ENCODE results near the gene TCERG1L. TPM values are rescaled to one million over a fixed set of nuclear protein-coding genes. Genes with fewer than 3 reads are reported as not detected.

The TCERG1L gene
- total RNA-seq, 1 donor from 2014 or later = 3.5 TPM

DNA sequence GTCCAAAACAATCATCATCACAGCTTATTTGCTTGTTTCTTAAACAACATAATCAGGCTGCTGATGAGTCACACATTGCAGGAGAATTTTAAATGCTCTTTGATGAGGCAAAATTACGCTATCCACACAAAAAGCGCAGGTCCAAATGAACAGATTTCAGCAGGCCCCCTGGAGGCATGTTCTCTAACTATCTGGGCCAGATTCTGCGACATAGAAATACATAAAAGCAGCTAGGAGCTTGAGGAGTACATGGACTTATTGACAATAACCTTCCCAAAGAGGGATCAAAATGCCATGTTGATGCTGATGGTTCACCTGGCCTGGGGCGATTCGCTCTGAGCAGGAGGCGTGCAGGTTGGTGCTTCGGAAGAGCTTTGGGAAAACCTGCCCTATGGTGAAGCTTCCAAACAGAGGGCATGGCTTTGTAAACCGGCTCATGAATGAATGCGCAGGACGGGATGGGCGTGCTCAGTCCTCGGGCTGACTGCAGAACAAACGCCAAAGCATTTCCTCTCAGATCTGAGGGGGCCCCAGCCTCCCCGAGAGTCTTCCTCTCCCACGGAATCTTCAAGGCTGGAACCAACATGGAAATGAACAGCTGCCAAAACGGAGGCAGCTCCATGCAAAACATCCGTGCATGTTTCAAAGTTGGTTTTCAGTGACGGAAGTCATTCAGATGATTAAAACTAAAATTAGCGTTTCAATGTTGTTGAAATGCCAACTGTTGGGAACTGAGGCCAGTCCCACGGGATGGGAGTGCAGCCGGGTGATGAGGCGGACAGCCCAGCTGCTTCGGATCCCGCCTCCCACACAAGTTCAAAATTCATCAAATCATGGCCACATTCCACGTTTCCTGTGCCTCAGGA, 179.6 kb downstream of the TCERG1L start:
- Histone ChIP-seq H3K4me2 (ENCODE audit: low read length) (no peak overlapping the region), H2AFZ (ENCODE audit: low read depth, low read length) (no peak overlapping the region), H3K4me3 (ENCODE audit: insufficient read depth, low read depth, low read length) (no peak overlapping the region), H3K27me3 (ENCODE audit: insufficient read depth, low read length) (no peaks in the 10 kb centered on the region), H3K36me3 (ENCODE audit: insufficient read depth, low read length) (no peaks in the 10 kb centered on the region), H3K9me3 (ENCODE audit: insufficient read depth, low read depth, low read length) (peaks cover 6% of the 10 kb centered on the region), H3K27ac (ENCODE audit: low read depth, low read length) (no peak overlapping the region), H3K4me1 (ENCODE audit: insufficient read depth, low read length) (no peaks in the 10 kb centered on the region), H4K20me1 (ENCODE audit: insufficient read depth, low read length) (no peaks in the 10 kb centered on the region), H3K79me2 (ENCODE audit: insufficient read depth, low read length) (no peaks in the 10 kb centered on the region), H3K9ac (ENCODE audit: low read length) (no peak overlapping the region)
- no peak overlapping the region for H3K27ac Mint-ChIP-seq (ENCODE audit: unreplicated experiment)
- DNase-seq (ENCODE audit: low read depth) (no peak), FAIRE-seq (no peak)
- H3K4me3 Mint-ChIP-seq (ENCODE audit: unreplicated experiment) = no peak overlapping the region
- peaks cover 2% of the 10 kb centered on the region for H3K36me3 Mint-ChIP-seq (ENCODE audit: low read depth, unreplicated experiment)
- peaks cover 3% of the 10 kb centered on the region for H3K27me3 Mint-ChIP-seq (ENCODE audit: low read depth, unreplicated experiment)
- H3K4me1 Mint-ChIP-seq (ENCODE audit: low read depth, unreplicated experiment) = peaks cover 2% of the 10 kb centered on the region
- peaks cover 11% of the 10 kb centered on the region for H3K9me3 Mint-ChIP-seq (ENCODE audit: unreplicated experiment)
- TF ChIP-seq EZH2 (IDR thresholded peaks at IDR 0.05; ENCODE audit: insufficient read depth, low read length) = no peak
- TF ChIP-seq, protein P1, sequence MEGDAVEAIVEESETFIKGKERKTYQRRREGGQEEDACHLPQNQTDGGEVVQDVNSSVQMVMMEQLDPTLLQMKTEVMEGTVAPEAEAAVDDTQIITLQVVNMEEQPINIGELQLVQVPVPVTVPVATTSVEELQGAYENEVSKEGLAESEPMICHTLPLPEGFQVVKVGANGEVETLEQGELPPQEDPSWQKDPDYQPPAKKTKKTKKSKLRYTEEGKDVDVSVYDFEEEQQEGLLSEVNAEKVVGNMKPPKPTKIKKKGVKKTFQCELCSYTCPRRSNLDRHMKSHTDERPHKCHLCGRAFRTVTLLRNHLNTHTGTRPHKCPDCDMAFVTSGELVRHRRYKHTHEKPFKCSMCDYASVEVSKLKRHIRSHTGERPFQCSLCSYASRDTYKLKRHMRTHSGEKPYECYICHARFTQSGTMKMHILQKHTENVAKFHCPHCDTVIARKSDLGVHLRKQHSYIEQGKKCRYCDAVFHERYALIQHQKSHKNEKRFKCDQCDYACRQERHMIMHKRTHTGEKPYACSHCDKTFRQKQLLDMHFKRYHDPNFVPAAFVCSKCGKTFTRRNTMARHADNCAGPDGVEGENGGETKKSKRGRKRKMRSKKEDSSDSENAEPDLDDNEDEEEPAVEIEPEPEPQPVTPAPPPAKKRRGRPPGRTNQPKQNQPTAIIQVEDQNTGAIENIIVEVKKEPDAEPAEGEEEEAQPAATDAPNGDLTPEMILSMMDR (IDR thresholded peaks at IDR 0.05; ENCODE audit: insufficient read depth, low read depth, low read length) = no peak

DNA sequence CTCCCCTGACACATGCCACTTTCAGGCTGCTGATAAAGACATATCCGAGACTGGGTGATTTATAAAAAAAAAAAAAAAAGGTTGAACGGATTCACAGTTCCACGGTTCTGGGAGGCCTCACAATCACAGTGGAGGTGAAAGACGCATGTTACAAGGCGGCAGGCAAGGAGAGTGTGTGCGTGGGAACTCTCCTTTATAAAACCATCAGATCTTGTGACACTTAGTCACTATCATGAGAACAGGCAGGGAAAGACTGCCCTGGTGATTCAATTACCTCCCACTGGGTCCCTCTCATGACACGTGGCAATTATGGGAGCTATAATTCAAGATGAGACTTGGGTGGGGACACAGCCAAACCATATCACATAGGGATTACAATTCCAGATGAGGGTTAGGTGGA, 181.5 kb downstream of the TCERG1L start:
- Histone ChIP-seq H3K27ac (ENCODE audit: low read depth, low read length) (no peak overlapping the region), H3K9ac (ENCODE audit: low read length) (no peak overlapping the region), H3K36me3 (ENCODE audit: insufficient read depth, low read length) (no peaks in the 10 kb centered on the region), H3K9me3 (ENCODE audit: insufficient read depth, low read depth, low read length) (peaks cover 9% of the 10 kb centered on the region), H3K4me3 (ENCODE audit: insufficient read depth, low read depth, low read length) (no peak overlapping the region), H3K4me1 (ENCODE audit: insufficient read depth, low read length) (no peaks in the 10 kb centered on the region), H2AFZ (ENCODE audit: low read depth, low read length) (no peak overlapping the region), H3K27me3 (ENCODE audit: insufficient read depth, low read length) (no peaks in the 10 kb centered on the region), H3K4me2 (ENCODE audit: low read length) (no peak overlapping the region), H3K79me2 (ENCODE audit: insufficient read depth, low read length) (no peaks in the 10 kb centered on the region), H4K20me1 (ENCODE audit: insufficient read depth, low read length) (no peaks in the 10 kb centered on the region)
- Mint-ChIP-seq H3K27ac (ENCODE audit: unreplicated experiment) (no peak overlapping the region), H3K36me3 (ENCODE audit: low read depth, unreplicated experiment) (peaks cover 2% of the 10 kb centered on the region), H3K9me3 (ENCODE audit: unreplicated experiment) (peaks cover 11% of the 10 kb centered on the region), H3K27me3 (ENCODE audit: low read depth, unreplicated experiment) (peaks cover 3% of the 10 kb centered on the region), H3K4me3 (ENCODE audit: unreplicated experiment) (no peak overlapping the region), H3K4me1 (ENCODE audit: low read depth, unreplicated experiment) (peaks cover 4% of the 10 kb centered on the region)
- TF ChIP-seq EZH2 (IDR thresholded peaks at IDR 0.05; ENCODE audit: insufficient read depth, low read length) = no peak
- TF ChIP-seq, protein P1 (IDR thresholded peaks at IDR 0.05; ENCODE audit: insufficient read depth, low read depth, low read length) = no peak
- DNase-seq (ENCODE audit: low read depth) = no peak
- no peak for FAIRE-seq

DNA sequence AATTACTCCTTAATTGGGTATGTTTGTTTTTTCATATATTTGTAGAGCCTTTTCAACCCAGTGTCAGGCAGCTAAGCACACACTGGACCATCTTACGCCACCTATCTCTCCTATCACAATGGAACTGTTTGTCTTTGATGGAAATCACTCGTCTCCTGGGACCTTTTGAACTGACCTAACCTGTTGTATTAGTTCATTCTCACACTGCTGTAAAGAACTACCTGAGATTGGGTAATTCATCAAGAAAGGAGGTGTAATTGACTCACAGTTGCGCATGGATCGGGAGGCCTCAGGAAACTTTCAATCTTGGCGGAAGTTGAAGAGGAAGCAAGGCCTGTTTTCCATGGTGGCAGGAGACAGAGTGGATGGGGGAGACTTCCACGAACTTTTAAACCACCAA, 182.0 kb downstream of the TCERG1L start:
- peaks cover 13% of the 10 kb centered on the region for H3K9me3 Mint-ChIP-seq (ENCODE audit: unreplicated experiment)
- no peak overlapping the region for H3K27ac Mint-ChIP-seq (ENCODE audit: unreplicated experiment)
- no peak overlapping the region for H3K4me3 Mint-ChIP-seq (ENCODE audit: unreplicated experiment)

More for the DNA sequence above, 182.0 kb downstream of the TCERG1L start:
- DNase-seq (ENCODE audit: low read depth) (no peak), FAIRE-seq (no peak)
- Histone ChIP-seq H3K4me1 (ENCODE audit: insufficient read depth, low read length) (no peaks in the 10 kb centered on the region), H3K36me3 (ENCODE audit: insufficient read depth, low read length) (no peaks in the 10 kb centered on the region), H3K4me3 (ENCODE audit: insufficient read depth, low read depth, low read length) (no peak overlapping the region), H3K27ac (ENCODE audit: low read depth, low read length) (no peak overlapping the region), H4K20me1 (ENCODE audit: insufficient read depth, low read length) (no peaks in the 10 kb centered on the region), H2AFZ (ENCODE audit: low read depth, low read length) (no peak overlapping the region), H3K9ac (ENCODE audit: low read length) (no peak overlapping the region), H3K4me2 (ENCODE audit: low read length) (no peak overlapping the region), H3K27me3 (ENCODE audit: insufficient read depth, low read length) (no peaks in the 10 kb centered on the region), H3K9me3 (ENCODE audit: insufficient read depth, low read depth, low read length) (peaks cover 9% of the 10 kb centered on the region), H3K79me2 (ENCODE audit: insufficient read depth, low read length) (no peaks in the 10 kb centered on the region)
- Mint-ChIP-seq H3K36me3 (ENCODE audit: low read depth, unreplicated experiment) (peaks cover 2% of the 10 kb centered on the region), H3K27me3 (ENCODE audit: low read depth, unreplicated experiment) (peaks cover 3% of the 10 kb centered on the region), H3K4me1 (ENCODE audit: low read depth, unreplicated experiment) (peaks cover 4% of the 10 kb centered on the region)
- TF ChIP-seq, protein P1 (IDR thresholded peaks at IDR 0.05; ENCODE audit: insufficient read depth, low read depth, low read length) = no peak
- no peak for TF ChIP-seq EZH2 (IDR thresholded peaks at IDR 0.05; ENCODE audit: insufficient read depth, low read length)
